ENCODE results near the gene CRKL.
"Not testable (repeated sequence)": the region's sequence is repeated elsewhere in the genome, so short reads cannot be mapped to it uniquely, and the experiment has no call there.

Gene CRKL

DNA sequence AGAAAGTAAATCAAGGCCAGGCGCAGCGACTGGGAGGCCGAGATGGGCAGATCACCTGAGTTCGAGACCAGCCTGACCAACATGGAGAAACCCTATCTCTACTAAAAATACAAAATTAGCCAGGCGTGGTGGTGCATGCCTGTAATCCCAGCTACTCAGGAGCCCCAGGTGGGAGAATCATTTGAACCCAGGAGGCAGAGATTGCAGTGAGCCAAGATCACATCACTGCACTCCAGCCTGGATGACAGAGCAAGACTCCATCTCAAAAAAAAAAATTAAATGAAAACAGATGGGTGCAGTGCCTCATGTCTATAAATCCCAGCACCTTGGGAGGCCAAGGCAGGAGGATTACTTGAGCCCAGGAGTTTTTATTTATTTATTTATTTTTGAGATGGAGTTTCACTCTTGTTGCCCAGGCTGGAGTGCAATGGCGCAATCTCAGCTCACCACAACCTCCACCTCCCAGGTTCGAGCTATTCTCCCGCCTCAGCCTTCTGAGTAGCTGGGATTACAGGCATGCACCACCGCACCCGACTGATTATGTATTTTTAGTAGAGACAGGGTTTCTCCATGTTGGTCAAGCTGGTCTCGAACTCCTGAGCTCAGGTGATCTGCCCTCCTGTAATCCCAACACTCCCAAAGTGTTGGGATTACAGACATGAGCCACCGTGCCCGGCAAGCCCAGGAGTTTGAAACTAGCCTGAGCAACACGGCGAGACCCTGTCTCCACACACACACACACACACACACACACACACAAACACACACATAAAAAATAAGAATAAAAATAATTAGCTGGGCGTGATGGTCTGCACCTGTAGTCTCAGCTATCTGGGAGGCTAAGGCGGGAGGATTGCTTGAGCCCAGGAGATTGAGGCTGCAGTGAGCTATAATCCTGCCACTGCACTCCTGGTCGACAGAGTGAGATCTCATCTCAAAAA lies 15.8 kb upstream of the CRKL start:
- not testable (repeated sequence) for DNase-seq (ENCODE audit: low read depth, low spot score); H3K27ac ChIP-seq

DNA sequence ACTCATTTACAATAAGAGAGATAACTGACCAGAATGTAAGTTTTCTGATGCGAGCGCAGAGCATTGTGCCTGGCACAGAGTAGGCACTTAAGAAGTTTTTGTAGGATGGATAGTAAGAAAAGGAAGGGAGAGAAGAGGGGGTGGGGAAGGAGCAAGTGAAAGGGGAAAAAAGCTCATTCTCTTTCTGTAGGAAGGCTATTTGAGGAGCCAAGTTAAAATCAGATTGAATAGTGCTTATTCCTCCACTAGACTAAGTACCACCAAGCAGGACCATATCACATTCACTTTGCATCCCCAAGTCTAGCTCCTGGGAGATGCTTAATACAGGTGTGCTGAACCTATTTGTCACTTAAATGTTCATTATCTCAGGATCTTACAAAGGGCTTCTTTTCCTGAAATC lies 14.1 kb upstream of the CRKL start:
- H3K27ac ChIP-seq, result no peak overlapping the region

DNA sequence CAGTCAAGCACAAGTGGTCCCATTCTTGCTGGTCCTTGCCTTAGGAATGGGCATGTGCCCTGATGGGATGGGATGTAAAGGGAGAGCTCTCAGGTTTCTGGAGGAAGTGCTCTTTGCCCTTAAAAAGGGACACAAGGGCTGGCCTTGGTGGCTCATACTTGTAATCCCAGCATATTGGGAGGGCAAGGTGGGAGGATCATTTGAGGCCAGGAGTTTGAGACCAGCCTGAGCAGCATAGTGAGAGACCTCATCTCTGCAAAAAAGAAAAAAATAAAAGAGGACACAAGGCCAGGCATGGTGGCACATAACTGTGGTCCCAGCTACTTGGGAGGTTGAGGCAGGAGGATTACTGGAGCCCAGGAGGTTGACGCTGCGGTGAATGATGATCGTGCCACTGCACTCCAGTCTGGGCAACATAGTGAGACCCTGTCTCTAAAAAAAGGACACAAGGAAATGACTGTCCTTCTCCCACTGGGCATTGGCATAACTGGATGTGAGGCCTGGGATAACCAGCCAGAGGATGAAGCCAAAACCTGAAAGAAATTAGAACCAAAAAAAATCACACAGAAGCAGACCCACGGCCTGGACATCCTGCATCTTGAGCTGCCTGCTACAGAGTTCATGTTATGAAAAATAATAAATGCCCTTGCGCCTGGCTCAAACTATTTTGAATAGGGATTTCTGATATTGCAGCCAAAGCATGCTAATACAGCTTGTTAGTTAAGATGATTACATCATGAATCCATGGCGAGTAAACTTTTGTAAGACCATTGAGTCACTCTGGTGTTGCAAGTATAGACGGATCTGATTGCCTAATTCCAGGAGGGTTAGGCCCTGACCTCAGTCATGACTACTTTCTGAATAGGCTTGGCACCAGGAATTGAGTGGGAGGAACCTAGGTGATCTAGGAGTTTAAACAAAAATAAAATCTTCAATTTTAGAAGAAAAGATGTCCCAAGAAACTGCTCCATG lies 12.9 kb upstream of the CRKL start:
- H3K27ac ChIP-seq, result peak overlapping the region; percentile 93
- DNase-seq (ENCODE audit: low read depth, low spot score), result peak; percentile 93

More for the DNA sequence above, 14.1 kb upstream of the CRKL start:
- no peak for DNase-seq (ENCODE audit: low read depth, low spot score)

DNA sequence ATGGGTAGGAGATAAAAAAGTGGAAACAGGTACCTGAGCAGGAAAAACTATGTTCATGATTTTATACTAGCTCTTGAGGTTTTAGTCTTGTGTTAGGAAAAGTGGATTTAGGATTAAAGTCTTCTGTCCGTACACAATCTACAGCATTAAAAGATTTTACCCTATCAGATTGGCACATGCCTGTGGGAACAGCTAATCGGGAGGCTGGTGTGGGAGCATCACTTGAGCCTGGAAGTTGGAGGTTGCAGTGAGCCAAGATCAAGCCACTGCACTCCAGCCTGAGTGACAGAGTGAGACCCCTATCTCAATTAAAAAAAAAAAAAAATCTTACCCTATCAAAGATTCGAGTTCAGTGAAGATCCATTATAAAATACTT lies 12.2 kb upstream of the CRKL start:
- no peak for DNase-seq (ENCODE audit: low read depth, low spot score)
- H3K27ac ChIP-seq, result peak overlapping the region; percentile 93

DNA sequence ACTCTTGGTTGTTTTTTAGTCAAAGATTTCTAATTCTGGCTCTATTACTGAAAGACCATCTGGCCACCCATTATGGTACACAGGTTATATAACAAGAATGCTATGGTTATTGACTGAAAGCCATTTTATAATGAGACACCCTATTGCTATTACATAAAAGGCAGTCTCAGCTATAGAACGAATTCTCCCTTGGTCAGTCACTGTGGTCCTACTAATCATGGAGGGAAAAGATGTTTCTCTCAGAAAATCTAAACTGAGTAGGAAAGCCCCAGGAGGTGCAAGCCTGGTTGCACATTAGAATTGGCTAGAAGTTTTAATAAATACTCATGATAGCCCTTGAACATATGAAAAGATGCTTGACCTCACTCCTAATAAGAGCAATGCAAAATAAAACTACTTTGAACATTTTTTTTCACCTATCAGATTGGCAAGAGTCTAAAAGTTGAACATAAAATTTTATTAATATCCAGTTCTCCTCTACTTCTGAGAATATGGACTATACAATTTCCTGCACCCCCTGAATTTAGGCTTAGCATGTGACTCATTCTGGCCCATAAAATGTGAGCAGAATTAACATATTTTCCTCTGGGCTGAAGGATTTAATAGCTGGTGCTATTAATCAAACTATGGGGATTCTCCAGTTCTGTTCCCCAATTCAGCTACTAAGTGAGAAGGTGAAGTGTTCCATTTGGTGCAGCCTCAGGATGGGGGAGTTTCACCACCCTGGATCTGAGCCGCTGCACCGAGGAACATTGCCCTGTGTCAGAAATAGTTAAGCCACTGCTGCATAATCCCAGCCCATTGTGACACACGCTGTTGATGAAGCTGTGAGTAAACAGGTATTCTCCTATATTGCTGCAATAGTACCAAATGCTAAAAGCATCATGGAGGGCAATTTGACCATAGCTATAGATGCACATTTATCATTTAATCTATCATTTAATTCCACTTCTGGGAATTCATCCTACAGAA lies 11.5 kb upstream of the CRKL start:
- peak overlapping the region; percentile 93 for H3K27ac ChIP-seq

DNA sequence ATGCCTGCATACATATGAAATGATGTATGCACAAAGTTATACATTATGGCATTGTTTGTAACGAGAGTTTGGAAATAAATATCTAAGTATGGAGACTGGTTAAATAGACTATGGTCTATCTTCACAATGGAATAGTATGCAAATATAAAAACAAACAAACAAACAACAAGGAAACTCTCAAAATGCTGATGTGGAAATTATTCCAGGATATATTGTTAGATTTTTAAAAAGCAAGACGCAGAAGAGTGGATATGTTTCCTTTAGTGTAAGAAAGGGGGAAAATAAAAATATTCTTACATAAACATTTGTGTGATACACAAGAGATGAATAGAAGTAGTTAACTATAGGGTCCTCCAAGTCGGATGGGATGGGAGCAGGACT lies 10.8 kb upstream of the CRKL start:
- DNase-seq (ENCODE audit: low read depth, low spot score), result no peak
- H3K27ac ChIP-seq, result peak overlapping the region; percentile 93

More for the DNA sequence above, 11.5 kb upstream of the CRKL start:
- no peak for DNase-seq (ENCODE audit: low read depth, low spot score)

DNA sequence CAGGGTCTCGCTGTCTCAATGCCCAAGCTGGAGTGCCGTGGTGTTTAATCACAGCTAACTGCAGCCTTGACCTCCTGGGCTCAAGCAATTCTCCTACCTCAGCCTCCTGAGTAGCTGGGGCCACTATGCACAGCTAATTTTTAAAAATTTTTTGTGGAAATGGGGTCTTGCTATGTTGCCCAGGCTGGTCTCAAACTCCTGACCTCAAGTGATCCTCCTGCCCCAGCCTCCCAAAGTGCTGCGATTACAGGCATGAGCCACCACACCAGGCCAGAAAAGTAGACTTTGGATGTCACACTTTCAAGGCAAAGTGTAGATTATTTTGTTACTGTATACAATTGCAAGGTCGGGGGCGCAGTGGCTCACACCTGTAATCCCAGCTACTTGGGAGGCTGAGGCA lies 8.5 kb upstream of the CRKL start:
- H3K27ac ChIP-seq; DNase-seq (ENCODE audit: low read depth, low spot score): not testable (repeated sequence)

DNA sequence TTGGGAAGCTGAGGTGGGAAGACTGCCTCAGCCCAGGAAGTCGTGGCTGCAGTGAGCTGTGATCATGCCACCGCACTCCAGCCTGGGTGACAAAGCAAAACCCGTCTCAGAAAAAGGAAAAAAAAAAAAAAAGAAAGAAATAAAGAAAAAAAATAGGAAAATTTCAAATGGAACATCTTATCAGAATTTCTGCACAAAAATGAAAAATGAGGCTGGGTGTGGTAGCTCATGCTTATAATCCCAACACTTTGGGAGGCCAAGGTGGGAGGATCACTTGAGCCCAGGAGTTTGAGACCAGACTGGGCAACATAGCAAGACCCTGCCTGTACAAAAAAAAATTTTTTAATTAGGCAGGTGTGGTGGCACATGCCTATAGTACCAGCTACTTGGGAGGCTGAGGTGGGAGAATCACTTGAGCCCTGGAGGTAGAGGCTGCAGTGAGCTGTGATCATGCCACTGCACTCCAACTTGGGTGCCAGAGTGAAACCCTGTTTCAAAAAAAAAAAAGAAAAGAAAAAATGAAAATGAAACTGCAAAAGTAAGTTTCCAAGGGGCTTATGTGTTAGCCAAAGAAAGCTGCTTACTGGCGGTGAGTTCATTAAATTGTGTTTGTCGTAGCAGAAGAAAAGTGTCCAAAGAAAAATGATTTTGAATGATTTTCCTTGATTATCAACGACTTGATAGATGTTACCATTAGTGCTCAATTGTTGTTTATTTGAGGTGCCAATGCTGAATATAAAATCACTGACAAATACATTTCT lies 7.5 kb upstream of the CRKL start:
- H3K27ac ChIP-seq, result no peak overlapping the region
- DNase-seq (ENCODE audit: low read depth, low spot score), result no peak

DNA sequence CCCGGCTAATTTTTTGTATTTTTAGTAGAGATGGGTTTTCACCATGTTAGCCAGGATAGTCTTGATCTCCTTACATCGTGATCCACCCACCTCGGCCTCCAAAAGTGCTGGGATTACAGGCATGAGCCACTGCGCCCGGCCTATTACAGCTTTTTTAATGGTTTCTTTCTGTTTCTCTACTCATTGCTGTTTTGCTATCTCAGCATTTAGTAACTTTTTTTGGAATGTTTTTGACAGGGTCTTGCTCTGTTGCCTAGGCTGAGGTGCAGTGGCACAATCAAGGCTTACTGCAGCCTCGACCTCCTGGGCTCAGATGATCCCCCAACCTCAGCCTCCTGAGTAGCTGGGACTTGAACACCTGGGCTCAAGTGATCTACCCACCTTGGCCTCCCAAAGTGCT lies 4.7 kb upstream of the CRKL start:
- DNase-seq (ENCODE audit: low read depth, low spot score), result no peak
- peak overlapping the region; percentile 14 for H3K27ac ChIP-seq

DNA sequence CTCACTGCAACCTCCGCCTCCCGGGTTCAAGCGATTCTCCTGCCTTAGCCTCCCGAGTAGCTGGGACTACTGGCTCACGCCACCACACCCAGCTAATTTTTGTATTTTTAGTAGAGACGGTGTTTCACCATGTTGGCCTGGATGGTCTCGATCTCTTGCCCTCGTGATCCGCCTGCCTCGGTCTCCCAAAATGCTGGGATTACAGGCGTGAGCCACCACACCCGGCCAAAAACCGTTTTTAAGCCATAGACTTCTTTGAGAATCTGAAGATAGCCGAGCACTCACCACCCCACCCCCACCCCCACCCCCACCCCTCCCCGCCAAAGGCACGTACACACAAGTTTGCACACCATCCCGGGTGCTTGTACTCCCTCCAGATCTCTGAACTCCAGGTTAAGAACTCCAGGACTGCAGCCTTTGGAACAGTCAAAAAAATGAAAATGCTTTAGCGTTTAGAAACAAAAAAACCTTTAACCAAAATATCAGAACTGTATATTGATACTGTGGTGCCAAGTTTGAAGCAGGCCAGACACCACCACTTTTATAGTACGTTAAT lies 1.5 kb downstream of the CRKL start:
- no peak for DNase-seq (ENCODE audit: low read depth, low spot score)
- H3K27ac ChIP-seq, result peak overlapping the region; percentile 86

DNA sequence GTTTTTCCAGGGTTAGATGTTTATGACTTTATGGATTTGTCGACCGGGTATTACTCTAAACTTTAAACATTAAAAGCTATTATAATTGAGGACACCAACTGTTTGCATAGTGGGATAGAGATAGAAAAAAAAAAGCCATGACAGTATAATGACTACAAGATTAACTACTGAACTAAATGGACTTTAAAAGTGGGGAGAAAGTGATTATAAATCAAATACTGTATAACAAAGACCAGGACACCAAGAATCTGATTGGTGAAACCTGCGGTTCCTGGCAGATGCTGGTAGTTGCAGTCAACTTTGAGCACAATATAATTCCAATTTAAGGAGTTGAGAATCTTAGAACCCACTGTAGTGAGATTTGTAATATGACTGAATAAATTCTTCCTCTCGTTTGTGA lies 2.5 kb downstream of the CRKL start:
- peak overlapping the region; percentile 86 for H3K27ac ChIP-seq
- DNase-seq (ENCODE audit: low read depth, low spot score), result no peak

DNA sequence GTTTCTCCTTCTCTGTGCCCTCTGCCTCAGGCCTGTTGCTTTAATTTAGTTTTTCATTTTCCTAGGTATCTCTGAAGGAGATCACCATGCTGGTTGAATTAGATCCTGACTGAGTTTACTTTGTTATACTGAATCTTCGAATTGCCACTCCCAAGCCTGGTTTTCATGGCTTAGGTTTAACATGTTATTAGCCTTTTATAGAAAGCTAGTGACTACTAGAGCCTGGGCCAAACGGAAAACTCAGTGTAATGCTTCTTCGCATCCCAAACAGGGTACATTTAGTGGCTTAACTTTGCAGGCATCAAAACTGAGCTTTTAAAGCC lies 3.6 kb downstream of the CRKL start:
- no peak for DNase-seq (ENCODE audit: low read depth, low spot score)
- H3K27ac ChIP-seq, result no peak overlapping the region

DNA sequence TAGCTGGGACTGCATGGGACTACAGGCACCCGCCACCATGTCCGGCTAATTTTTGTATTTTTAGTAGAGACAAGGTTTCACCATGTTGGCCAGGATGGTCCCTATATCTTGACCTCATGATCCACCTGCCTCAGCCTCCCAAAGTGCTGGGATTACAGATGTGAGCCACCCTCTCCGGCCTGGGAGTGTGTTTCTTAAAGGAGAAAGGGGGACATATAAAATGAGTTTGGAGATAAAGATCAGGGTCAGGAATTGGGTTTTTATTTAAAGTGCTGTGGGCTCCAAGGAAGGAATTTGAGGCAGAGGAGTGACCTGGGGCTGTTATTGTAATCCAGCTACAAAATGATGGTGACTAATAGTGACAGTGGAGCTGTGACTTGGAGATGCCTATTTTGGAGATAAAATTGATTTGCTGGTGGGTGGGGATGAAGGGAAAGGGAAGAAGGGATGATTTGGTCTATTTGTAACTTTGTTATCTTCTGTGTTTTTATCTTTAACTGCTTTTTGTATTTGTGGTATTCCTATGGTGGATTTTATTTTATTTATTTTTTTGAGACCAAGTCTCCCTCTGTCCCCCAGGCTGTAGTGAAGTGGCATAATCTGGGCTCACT lies 5.0 kb downstream of the CRKL start:
- DNase-seq (ENCODE audit: low read depth, low spot score), result no peak
- no peak overlapping the region for H3K27ac ChIP-seq

DNA sequence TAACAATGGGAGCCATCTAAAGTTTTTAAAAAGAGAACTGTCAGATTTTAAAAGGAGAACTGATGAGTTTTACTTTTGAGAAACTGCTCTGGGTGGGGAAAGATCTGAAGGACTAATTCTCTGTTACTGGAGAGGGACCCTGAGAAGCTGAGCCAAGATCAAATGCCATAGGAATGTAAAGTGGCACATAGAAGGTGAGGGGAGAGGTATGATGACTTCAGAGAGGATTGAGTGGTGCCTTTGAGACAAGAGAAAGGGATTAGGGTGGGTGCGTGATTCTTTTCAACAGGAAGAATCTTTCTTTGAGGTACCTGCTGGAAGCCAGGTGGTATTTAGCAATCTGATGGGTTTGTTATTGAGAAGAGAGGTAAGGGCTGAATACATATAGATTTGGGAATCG lies 9.0 kb downstream of the CRKL start:
- no peak overlapping the region for H3K27ac ChIP-seq
- no peak for DNase-seq (ENCODE audit: low read depth, low spot score)

DNA sequence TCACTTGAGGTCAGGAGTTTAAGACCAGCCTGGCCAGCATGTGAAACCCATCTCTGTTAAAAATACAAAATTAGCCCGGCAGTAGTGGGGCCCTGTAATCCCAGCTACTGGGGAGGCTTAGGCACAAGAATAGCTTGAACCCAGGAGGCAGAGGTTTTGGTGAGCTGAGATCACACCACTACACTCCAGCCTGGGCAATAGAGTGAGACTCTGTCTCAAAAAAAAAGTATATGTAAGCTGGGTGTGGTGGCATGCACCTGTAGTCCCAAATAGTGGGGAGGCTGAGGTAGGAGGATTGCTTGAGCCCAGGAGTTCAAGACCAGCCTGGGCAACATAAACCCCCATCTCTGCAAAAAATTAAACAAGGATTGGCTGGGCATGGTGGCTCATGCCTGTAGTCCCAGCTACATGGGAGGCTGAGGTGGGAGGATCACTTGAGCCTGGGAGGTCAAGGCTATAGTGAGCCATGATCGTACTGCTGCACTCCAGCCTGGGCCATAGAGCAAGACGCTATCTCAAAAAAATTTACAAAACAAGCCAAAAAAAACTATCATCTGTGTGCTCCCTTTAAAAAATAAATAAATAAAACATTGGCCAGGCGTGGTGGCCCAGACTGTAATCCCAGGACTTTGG lies 10.8 kb downstream of the CRKL start:
- no peak overlapping the region for H3K27ac ChIP-seq
- no peak for DNase-seq (ENCODE audit: low read depth, low spot score)

DNA sequence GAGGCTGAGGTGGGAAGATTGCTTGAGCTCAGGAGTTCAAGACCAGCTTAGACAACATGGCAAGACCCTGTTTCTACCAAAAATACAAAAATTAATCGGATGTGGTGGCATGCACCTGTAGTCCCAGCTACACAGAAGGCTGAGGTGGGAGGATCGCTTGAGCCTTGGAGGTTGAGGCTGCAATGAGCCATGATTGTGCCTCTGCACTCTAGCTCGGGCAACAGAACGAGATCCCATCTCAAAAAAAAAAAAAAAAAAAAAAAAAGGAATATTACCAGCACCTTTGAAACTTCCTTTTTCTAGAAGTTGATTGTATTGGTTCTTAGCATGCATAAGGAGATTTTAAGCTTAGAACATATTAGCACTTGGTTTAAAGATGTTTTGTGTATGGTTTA lies 11.4 kb downstream of the CRKL start:
- no peak for DNase-seq (ENCODE audit: low read depth, low spot score)

DNA sequence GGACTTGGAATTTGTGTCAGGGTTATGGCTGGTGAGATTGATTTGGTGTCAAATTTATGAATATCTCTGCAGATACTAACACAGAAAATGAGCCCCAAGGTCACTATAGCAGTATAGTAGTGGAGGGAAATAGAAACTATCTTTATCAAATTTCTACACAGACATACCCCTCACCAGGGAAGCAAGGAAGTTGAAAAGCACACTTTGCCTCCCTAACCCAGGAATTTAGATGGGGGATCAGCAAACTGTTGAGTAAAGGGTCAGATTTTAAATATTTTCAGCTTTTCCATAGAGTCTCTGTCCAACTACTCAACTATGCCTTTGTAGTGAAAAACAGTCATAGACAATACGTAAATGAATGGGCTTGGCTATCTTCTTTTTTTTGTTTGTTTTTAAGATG lies 12.8 kb downstream of the CRKL start:
- DNase-seq (ENCODE audit: low read depth, low spot score), result no peak
- H3K27ac ChIP-seq, result no peak overlapping the region

More for the DNA sequence above, 11.4 kb downstream of the CRKL start:
- no peak overlapping the region for H3K27ac ChIP-seq

DNA sequence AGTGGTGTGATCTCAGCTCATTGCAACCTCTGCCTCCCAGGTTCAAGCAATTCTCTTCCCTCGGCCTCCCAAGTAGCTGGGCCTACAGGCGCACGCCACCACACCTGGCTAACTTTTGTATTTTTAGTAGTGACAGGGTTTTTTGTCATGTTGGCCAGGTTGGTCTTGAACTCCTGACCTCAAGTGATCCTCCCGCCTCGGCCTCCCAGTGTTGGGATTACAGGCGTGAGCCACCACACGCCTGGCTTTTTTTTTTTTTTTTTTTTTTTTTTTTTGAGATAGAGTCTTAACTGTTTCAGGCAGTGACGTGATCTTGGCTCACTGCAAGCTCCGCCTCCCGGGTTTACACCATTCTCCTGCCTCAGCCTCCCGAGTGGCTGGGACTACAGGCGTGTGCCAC lies 13.2 kb downstream of the CRKL start:
- DNase-seq (ENCODE audit: low read depth, low spot score); H3K27ac ChIP-seq: not testable (repeated sequence)

All from epithelial cell of prostate (primary cell).